OCI-LY1 (cell line): ENCODE data around the gene RLN3.

Experiments used
- CTCF ChIP-seq: fragments of 200-600 bp; sonication (generic), shearing (Covaris generic); IDR thresholded peaks from 2 replicates; pipeline ENCODE4 v1.5.1; 2017; ENCODE audit warnings: mild to moderate bottlenecking, antibody characterized with exemption, low read length, moderate library complexity, mixed read lengths
- EZH2 ChIP-seq: fragments of 200-600 bp; sonication (generic), shearing (Covaris generic); IDR thresholded peaks from 2 replicates; pipeline ENCODE4 v1.8.0; 2017; ENCODE audit warnings: borderline replicate concordance, mixed run types, mild to moderate bottlenecking, antibody characterized with exemption, low read length, moderate library complexity, mixed read lengths

GRCh38 chr19:14059093-14059480 is 31.1 kb downstream of the RLN3 start:
- peak; percentile 88 for TF ChIP-seq CTCF
- no peak for TF ChIP-seq EZH2
